A549 (cell line): ENCODE results near the gene AHCTF1.
"Not testable (repeated sequence)": the region's sequence is repeated elsewhere in the genome, so short reads cannot be mapped to it uniquely, and the experiment has no call there.

Source experiments
- ATOH8 ChIP-seq: fragments of 250-450 bp; sonication (Bioruptor Pico); IDR thresholded peaks from 2 replicates; pipeline ENCODE4 v1.5.0; 2020; ENCODE audit warnings: low read depth, mild to moderate bottlenecking, moderate library complexity
- CTCF ChIP-seq: fragments of >200 bp; sonication (Bioruptor Twin); formaldehyde crosslinking; IDR thresholded peaks from 3 replicates; pipeline ENCODE4 v1.5.1; 2016
- POLR2A ChIP-seq: IDR thresholded peaks from 2 replicates; pipeline ENCODE4 v1.6.1; 2012; ENCODE audit warnings: mild to moderate bottlenecking, low read length
- RAD21 ChIP-seq, 2 experiments: fragments of >200 bp in 1 of 2; sonication (Bioruptor Twin) in 1 of 2; formaldehyde crosslinking in 1 of 2; IDR thresholded peaks in 1 of 2; conservative IDR thresholded peaks in 1 of 2; 2 replicates in 1 of 2; 3 replicates in 1 of 2; pipeline ENCODE4 v1.6.1; 2012 to 2018; ENCODE audit warnings: inconsistent platforms in 1 of 2
- SREBF2 ChIP-seq: fragments of 450-650 bp; IDR thresholded peaks from 2 replicates; pipeline ENCODE4 v1.6.1; 2014; ENCODE audit warnings: mild to moderate bottlenecking, moderate library complexity
- USF2 ChIP-seq: fragments of 450-650 bp; IDR thresholded peaks from 2 replicates; pipeline ENCODE4 v1.6.1; 2014; ENCODE audit warnings: antibody characterized with exemption
- ZNF302 ChIP-seq: fragments of 250-450 bp; sonication (Bioruptor Pico); IDR thresholded peaks from 2 replicates; pipeline ENCODE4 v1.9.0; 2021; ENCODE audit warnings: inconsistent platforms, mild to moderate bottlenecking, moderate library complexity

- TF ChIP-seq ZNF302 (CRISPR knock-in tag); CTCF; RAD21 (conservative IDR thresholded peaks at IDR 0.05 in 1 of 2, IDR thresholded peaks at IDR 0.05 in 1 of 2); USF2; SREBF2; ATOH8 (CRISPR knock-in tag); POLR2A: not testable (repeated sequence)
Measured at GRCh38 chr1:246822154-246822553, 109.6 kb downstream of the AHCTF1 start.
